Osteocyte (in vitro differentiated cells): ENCODE data around the gene GPC5. TPM values are rescaled to one million over a fixed set of nuclear protein-coding genes. Genes with fewer than 3 reads are reported as not detected.
"Not testable (repeated sequence)": the region's sequence is repeated elsewhere in the genome, so short reads cannot be mapped to it uniquely, and the experiment has no call there.

Experiments used
- DNase-seq: peaks from one replicate; pipeline ENCODE4 v3.0.0; 2021; ENCODE audit warnings: mixed read lengths; ENCODE audit not compliant: unreplicated experiment; ENCODE audit errors: extremely low spot score
- H3K27ac Mint-ChIP-seq: one replicate; pipeline ENCODE4 v1.8.0; 2021; ENCODE audit warnings: mild to moderate bottlenecking, mixed read lengths; ENCODE audit not compliant: unreplicated experiment
- H3K27me3 Mint-ChIP-seq: one replicate; pipeline ENCODE4 v1.8.0; 2021; ENCODE audit warnings: mixed read lengths; ENCODE audit not compliant: unreplicated experiment
- H3K36me3 Mint-ChIP-seq: one replicate; pipeline ENCODE4 v1.8.0; 2021; ENCODE audit warnings: mixed read lengths; ENCODE audit not compliant: unreplicated experiment
- H3K4me1 Mint-ChIP-seq: one replicate; pipeline ENCODE4 v1.8.0; 2021; ENCODE audit warnings: mixed read lengths; ENCODE audit not compliant: unreplicated experiment
- H3K4me3 Mint-ChIP-seq: one replicate; pipeline ENCODE4 v1.8.0; 2021; ENCODE audit warnings: mild to moderate bottlenecking, moderate library complexity, mixed read lengths; ENCODE audit not compliant: unreplicated experiment
- H3K9me3 Mint-ChIP-seq: one replicate; pipeline ENCODE4 v1.8.0; 2021; ENCODE audit warnings: mixed read lengths; ENCODE audit not compliant: unreplicated experiment
- total RNA-seq: library from RNA; stranded (reverse); gene quantifications from 2 replicates; pipeline ENCODE4 v1.2.1, GENCODE V29; 2021
- TF ChIP-seq, protein P1 (sequence below): fragments of 200-600 bp; sonication (generic); IDR thresholded peaks from 2 replicates; pipeline ENCODE4 v1.5.0; 2021; ENCODE audit warnings: antibody characterized with exemption, mild to moderate bottlenecking, moderate library complexity

The GPC5 gene
- total RNA-seq, 1 donor from 2014 or later, result 12.9 TPM

DNA sequence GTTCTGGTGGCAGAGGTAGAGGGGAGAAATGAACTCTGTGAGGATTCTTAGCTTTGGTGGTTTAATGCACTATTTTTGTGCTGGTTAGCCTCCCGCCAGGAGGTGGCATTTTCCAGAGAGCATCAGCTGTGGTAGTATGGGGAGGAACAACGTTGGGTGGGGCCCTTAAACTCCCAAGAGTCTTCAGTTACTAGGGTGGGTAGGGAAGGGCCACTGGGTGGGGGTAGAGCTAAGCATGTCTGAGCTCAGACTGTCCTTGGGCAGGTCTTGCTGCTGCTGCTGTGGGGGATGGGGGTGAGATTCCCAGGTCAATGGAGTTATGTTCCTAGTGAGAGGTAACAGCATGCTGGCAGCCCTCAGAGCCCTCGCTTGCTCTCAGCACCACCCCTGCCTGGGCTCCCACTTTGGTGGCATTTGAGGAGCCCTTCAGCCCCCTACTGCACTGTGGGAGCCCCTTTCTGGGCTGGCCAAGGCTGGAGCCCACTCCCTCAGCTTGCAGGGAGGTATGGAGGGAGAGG is 897.8 kb downstream of the GPC5 start:
- not testable (repeated sequence) for H3K27ac Mint-ChIP-seq, H3K27me3 Mint-ChIP-seq, DNase-seq, H3K4me3 Mint-ChIP-seq, H3K4me1 Mint-ChIP-seq, H3K36me3 Mint-ChIP-seq
- peaks cover 15% of the 10 kb centered on the region for H3K9me3 Mint-ChIP-seq

DNA sequence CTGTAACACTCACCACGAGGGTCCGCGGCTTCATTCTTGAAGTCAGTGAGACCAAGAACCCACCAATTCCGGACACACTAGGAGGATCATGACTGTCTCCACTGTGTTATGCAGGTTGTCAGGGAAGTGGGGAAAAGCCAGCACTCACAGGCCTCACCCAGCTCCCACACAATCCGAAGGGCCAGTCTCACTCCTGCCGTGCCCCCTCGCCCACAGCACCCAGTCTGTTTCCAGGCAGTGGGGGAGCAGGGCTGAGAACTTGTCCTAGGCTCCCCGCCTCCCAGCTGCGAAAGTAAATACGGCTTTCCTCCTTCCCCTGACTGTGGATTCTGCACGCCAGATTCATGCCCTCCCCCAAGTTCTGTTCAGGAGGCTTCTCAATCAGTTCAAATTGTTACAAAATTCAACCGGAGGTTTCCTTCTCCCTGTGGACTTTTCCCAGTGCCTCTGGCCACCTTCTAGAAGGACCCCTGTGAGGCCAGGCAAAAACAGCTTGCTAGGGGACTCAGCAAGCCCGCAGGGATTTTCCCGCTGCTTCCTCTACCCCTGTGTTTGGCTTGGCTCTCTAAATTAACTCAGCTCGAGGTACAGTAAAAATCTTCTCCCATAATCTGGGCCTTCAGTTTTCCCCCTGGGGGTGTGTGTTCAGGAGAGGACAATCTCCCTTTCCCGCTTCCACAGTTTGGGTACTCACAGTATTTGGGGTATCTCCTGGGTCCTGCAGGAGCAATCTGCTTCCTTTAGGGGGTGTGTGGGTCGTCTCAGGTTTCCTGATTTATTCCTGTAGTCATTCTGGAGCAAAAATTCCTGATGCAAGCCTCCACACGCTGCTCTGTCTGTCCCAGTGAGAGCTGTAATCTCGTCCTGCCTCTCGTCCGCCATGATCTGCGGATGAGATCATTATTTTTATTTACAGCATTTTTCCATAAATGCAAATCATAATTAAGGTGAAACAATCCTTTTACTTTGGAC is 899.8 kb downstream of the GPC5 start:
- Mint-ChIP-seq H3K4me3 (no peak overlapping the region), H3K36me3 (no peaks in the 10 kb centered on the region), H3K9me3 (peaks cover 15% of the 10 kb centered on the region), H3K4me1 (no peaks in the 10 kb centered on the region), H3K27me3 (peaks cover 4% of the 10 kb centered on the region), H3K27ac (no peak overlapping the region)
- TF ChIP-seq, protein P1, sequence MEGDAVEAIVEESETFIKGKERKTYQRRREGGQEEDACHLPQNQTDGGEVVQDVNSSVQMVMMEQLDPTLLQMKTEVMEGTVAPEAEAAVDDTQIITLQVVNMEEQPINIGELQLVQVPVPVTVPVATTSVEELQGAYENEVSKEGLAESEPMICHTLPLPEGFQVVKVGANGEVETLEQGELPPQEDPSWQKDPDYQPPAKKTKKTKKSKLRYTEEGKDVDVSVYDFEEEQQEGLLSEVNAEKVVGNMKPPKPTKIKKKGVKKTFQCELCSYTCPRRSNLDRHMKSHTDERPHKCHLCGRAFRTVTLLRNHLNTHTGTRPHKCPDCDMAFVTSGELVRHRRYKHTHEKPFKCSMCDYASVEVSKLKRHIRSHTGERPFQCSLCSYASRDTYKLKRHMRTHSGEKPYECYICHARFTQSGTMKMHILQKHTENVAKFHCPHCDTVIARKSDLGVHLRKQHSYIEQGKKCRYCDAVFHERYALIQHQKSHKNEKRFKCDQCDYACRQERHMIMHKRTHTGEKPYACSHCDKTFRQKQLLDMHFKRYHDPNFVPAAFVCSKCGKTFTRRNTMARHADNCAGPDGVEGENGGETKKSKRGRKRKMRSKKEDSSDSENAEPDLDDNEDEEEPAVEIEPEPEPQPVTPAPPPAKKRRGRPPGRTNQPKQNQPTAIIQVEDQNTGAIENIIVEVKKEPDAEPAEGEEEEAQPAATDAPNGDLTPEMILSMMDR, result no peak
- no peak for DNase-seq

DNA sequence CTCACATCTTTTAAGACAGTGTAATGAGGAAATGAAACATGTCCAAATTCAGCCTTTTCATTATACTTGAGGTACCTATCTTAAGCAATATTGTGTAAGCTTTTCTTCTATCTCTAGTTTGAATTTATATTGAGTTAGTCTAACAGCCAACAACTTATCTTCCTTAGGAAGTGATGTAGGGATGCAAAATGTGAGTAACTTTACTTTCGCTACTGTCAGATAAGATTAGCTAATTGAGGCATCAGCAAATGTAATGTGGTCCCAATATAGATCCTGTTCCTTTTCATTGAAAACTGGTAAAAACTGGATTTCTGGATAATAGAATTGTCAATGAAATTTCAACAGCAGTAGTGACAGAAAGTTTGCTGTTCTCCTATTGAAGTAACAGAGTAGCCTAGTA is 902.2 kb downstream of the GPC5 start:
- Mint-ChIP-seq H3K27me3 (peaks cover 5% of the 10 kb centered on the region), H3K9me3 (peaks cover 5% of the 10 kb centered on the region), H3K27ac (no peak overlapping the region), H3K4me1 (no peaks in the 10 kb centered on the region), H3K4me3 (no peak overlapping the region), H3K36me3 (no peaks in the 10 kb centered on the region)
- TF ChIP-seq, protein P1, result no peak
- no peak for DNase-seq

DNA sequence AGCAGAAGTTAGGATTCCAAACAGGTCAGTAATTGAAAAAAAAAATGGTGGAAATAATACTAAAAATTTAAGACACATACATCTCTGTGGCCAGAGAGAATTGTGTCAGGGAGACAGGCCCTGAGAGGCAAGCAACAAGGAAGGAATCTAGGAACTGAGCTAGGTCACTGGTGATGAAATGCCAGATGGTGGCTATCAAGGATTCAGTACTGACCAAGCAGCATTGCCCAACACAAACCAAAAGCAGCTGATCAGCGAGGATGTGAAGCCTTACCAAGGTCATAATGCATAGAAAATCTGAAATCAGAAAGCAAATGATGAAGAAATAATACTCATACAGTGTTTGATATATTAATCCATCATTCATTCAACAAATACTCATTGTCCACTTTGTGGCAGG is 905.0 kb downstream of the GPC5 start:
- H3K27me3 Mint-ChIP-seq, result peaks cover 7% of the 10 kb centered on the region
- H3K4me1 Mint-ChIP-seq, result no peaks in the 10 kb centered on the region
- no peaks in the 10 kb centered on the region for H3K36me3 Mint-ChIP-seq
- TF ChIP-seq, protein P1, result no peak
- H3K27ac Mint-ChIP-seq, result no peak overlapping the region
- no peak for DNase-seq
- no peak overlapping the region for H3K4me3 Mint-ChIP-seq
- H3K9me3 Mint-ChIP-seq, result no peaks in the 10 kb centered on the region

DNA sequence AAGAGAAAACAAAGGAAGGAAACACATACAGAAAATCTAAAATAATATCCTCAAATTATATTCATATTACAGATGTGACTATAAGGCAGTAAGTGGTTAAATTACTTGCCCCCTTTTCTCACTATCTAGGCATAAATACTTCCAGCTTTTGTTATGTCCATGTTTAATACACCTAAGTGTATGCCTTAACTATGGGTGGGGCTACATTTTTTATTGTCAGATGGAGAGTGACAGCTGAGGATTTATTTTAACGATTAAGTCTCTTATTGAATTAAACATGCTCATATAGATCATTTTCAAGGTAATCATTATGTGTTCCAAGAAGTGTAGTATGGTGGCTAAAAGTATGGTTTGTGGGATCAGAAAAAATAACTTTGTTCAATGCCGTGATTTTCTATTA is 909.3 kb downstream of the GPC5 start:
- no peaks in the 10 kb centered on the region for H3K36me3 Mint-ChIP-seq
- no peak overlapping the region for H3K27ac Mint-ChIP-seq
- H3K4me3 Mint-ChIP-seq, result no peak overlapping the region
- TF ChIP-seq, protein P1, result no peak
- no peaks in the 10 kb centered on the region for H3K9me3 Mint-ChIP-seq
- DNase-seq, result no peak
- no peaks in the 10 kb centered on the region for H3K4me1 Mint-ChIP-seq
- peaks cover 3% of the 10 kb centered on the region for H3K27me3 Mint-ChIP-seq
